Activated effector memory CD4-positive, alpha-beta T cell treated with Interleukin-2 at 50 U/mL for 16 hours (primary cell): ENCODE measurements around the gene AUTS2.

Source experiments
- DNase-seq: peaks from one replicate; pipeline ENCODE4 v3.0.0-alpha.2; 2020

Gene AUTS2

GRCh38 chr7:69692611-69693010 lies 94.3 kb downstream of the AUTS2 start:
- no peak for DNase-seq

GRCh38 chr7:69693042-69693441 lies 94.8 kb downstream of the AUTS2 start:
- no peak for DNase-seq

GRCh38 chr7:69696054-69696591 lies 97.8 kb downstream of the AUTS2 start:
- no peak for DNase-seq

GRCh38 chr7:69696686-69697685 lies 98.7 kb downstream of the AUTS2 start:
- no peak for DNase-seq

- DNase-seq = no peak
These were observed 100.0 kb downstream of the AUTS2 start for GRCh38 chr7:69698109-69698825.

- no peak for DNase-seq
These were observed 101.7 kb downstream of the AUTS2 start for GRCh38 chr7:69699931-69700330.

- DNase-seq = no peak
These were observed 102.1 kb downstream of the AUTS2 start for GRCh38 chr7:69700331-69700730.

- no peak for DNase-seq
These were observed 103.0 kb downstream of the AUTS2 start for GRCh38 chr7:69701288-69701687.

- no peak for DNase-seq
These were observed 104.1 kb downstream of the AUTS2 start for GRCh38 chr7:69702357-69702756.

GRCh38 chr7:69703099-69703498 lies 104.8 kb downstream of the AUTS2 start:
- no peak for DNase-seq

- no peak for DNase-seq
These were observed 107.8 kb downstream of the AUTS2 start for GRCh38 chr7:69706070-69706469.

- no peak for DNase-seq
These were observed 110.6 kb downstream of the AUTS2 start for GRCh38 chr7:69708857-69709256.

GRCh38 chr7:69710768-69711438 lies 112.6 kb downstream of the AUTS2 start:
- DNase-seq = no peak

GRCh38 chr7:69714886-69715576 lies 116.8 kb downstream of the AUTS2 start:
- DNase-seq = no peak

- DNase-seq = no peak
These were observed 118.9 kb downstream of the AUTS2 start for GRCh38 chr7:69717221-69717620.

GRCh38 chr7:69719717-69720116 lies 121.4 kb downstream of the AUTS2 start:
- DNase-seq = no peak

GRCh38 chr7:69722843-69723242 lies 124.6 kb downstream of the AUTS2 start:
- DNase-seq = no peak

- DNase-seq = no peak
These were observed 125.4 kb downstream of the AUTS2 start for GRCh38 chr7:69723663-69724062.

- no peak for DNase-seq
These were observed 130.0 kb downstream of the AUTS2 start for GRCh38 chr7:69728304-69728703.

GRCh38 chr7:69732203-69732602 lies 133.9 kb downstream of the AUTS2 start:
- DNase-seq = no peak

GRCh38 chr7:69735582-69735981 lies 137.3 kb downstream of the AUTS2 start:
- no peak for DNase-seq

GRCh38 chr7:69736126-69736810 lies 138.0 kb downstream of the AUTS2 start:
- no peak for DNase-seq
